ENCODE results near the gene TDRD10. TPM values are rescaled to one million over a fixed set of nuclear protein-coding genes. Genes with fewer than 3 reads are reported as not detected.
A peak's percentile ranks its signal among the peaks of the same experiment; 100 is the strongest.

The TDRD10 gene
- total and polyA plus RNA-seq, 2 donors (not counting 1 experiment from before 2014, with no cell fraction given), result 0.06 TPM; not detected in 1

GRCh38 chr1:154567386-154568156, 65.6 kb downstream of the TDRD10 start, which contains the start of gene CHRNB2:
Gene CHRNB2, plus strand, starts transcription at chr1:154567778. Its CDS starts 267 bp downstream, at chr1:154568045.
- Mint-ChIP-seq H3K27me3 (peaks cover 51% of the 10 kb centered on the region), H3K4me3 (peak within 1 kb of the TSS; percentile 12), H3K9me3 (ENCODE audit: insufficient read depth) (no peaks in the 10 kb centered on the region), H3K27ac (no peak within 1 kb of the TSS), H3K4me1 (peaks cover 5% of the 10 kb centered on the region)
- H3K36me3 ChIP-seq (replicated peaks in 1 of 2; ENCODE audit: control extremely low read depth in 1 of 2, control insufficient read depth in 1 of 2, extremely low read depth in 1 of 2, insufficient read depth in 2 of 2, low read length in 1 of 2), result no peaks in the 10 kb centered on the region
- peaks cover 0 to 44% (median 20%) of the 10 kb centered on the region in 4 experiments for H3K27me3 ChIP-seq (replicated peaks in 1 of 4; ENCODE audit: control extremely low read depth in 1 of 4, control insufficient read depth in 3 of 4, insufficient read depth in 4 of 4, low read length in 3 of 4)
- no peaks in the 10 kb centered on the region for H4K20me1 ChIP-seq (ENCODE audit: control insufficient read depth, insufficient read depth, low read length, poor library complexity, severe bottlenecking)
- CTCF ChIA-PET, result interaction anchor here (1.0 to 1.5 kb wide), 4 partner anchors 8 to 494 kb away, joined by 3 to 5 read pairs (median 4); no protein-coding TSS in a partner anchor
- TF ChIP-seq CTCF (IDR thresholded peaks at IDR 0.05) (no peak), EZH2 (IDR thresholded peaks at IDR 0.05; ENCODE audit: borderline replicate concordance, insufficient read depth, low read depth, low read length, poor library complexity, severe bottlenecking) (no peak)
- H3K4me1 ChIP-seq (ENCODE audit: control insufficient read depth in 2 of 2, insufficient read depth in 2 of 2, low read length in 2 of 2), result peaks cover 8 to 10% of the 10 kb centered on the region in 2 donors
- POLR2A ChIA-PET, result no interaction called here
- H3K9ac ChIP-seq (ENCODE audit: low read length), result peak within 1 kb of the TSS; percentile 10
- H3K4me3 ChIP-seq (ENCODE audit: control extremely low read depth in 1 of 5, extremely low read depth in 1 of 5, insufficient read depth in 1 of 5, low read depth in 2 of 5, low read length in 4 of 5), result no peak within 1 kb of the TSS
- DNase-seq, result peak; percentile 75
- H3K4me2 ChIP-seq (replicated peaks; ENCODE audit: low read depth, low read length, poor library complexity, severe bottlenecking), result peak within 1 kb of the TSS; percentile 58
- ATAC-seq (ENCODE audit: low read depth), result peak; percentile 97
- no peak within 1 kb of the TSS for H3K27ac ChIP-seq (ENCODE audit: low read length in 2 of 2)
- H3K79me2 ChIP-seq (ENCODE audit: control insufficient read depth, insufficient read depth, low read length), result no peaks in the 10 kb centered on the region
- intact Hi-C loops (cut with micrococcal nuclease), result no loop called here
- peaks cover 0 to 16% (median 0%) of the 10 kb centered on the region in 3 donors for H3K9me3 ChIP-seq (ENCODE audit: control extremely low read depth in 1 of 3, control insufficient read depth in 2 of 3, insufficient read depth in 1 of 3, low read length in 2 of 3)
- no peak within 1 kb of the TSS for H2AFZ ChIP-seq (ENCODE audit: insufficient read depth, low read depth, low read length, poor library complexity, severe bottlenecking)
- WGBS (ENCODE audit: insufficient coverage), result 4% methylated on average over 51 of the region's 53 CpGs

All from B cell (primary cell).